GM23248 (cell line): Measurements from ENCODE around the gene NCOA5. TPM values are rescaled to one million over a fixed set of nuclear protein-coding genes. Genes with fewer than 3 reads are reported as not detected.

Experiments used
- DNase-seq: peaks from one replicate; pipeline ENCODE4 v3.0.0-alpha.2; 2015
- H2AFZ ChIP-seq: fragments of 200-600 bp; sonication (generic); 2 replicates; pipeline ENCODE4 v1.6.1; 2016; ENCODE audit warnings: antibody characterized with exemption
- H3F3A ChIP-seq: fragments of 200-600 bp; sonication (generic); 2 replicates; pipeline ENCODE4 v1.6.1; 2016; ENCODE audit warnings: mild to moderate bottlenecking, antibody characterized with exemption, mixed run types; ENCODE audit not compliant: insufficient read depth
- H3K27ac ChIP-seq: fragments of 200-600 bp; sonication (generic); 2 replicates; pipeline ENCODE4 v1.5.1; 2016; ENCODE audit warnings: mild to moderate bottlenecking
- H3K27me3 ChIP-seq: fragments of 200-600 bp; sonication (generic); replicated peaks from 2 replicates; pipeline ENCODE4 v1.6.1; 2016; ENCODE audit warnings: mild to moderate bottlenecking; ENCODE audit not compliant: insufficient read depth
- H3K36me3 ChIP-seq: fragments of 200-600 bp; sonication (generic); 2 replicates; pipeline ENCODE4 v1.6.1; 2016; ENCODE audit warnings: low read depth, mild to moderate bottlenecking
- H3K4me1 ChIP-seq: fragments of 200-600 bp; sonication (generic); 2 replicates; pipeline ENCODE4 v1.6.1; 2016; ENCODE audit warnings: mild to moderate bottlenecking; ENCODE audit not compliant: insufficient read depth
- H3K4me2 ChIP-seq: fragments of 200-600 bp; sonication (generic); one replicate; pipeline ENCODE4 v1.6.1; 2016; ENCODE audit warnings: mild to moderate bottlenecking; ENCODE audit not compliant: unreplicated experiment
- H3K4me3 ChIP-seq: fragments of 200-600 bp; sonication (generic); 2 replicates; pipeline ENCODE4 v1.5.1; 2016; ENCODE audit warnings: mild to moderate bottlenecking
- H3K79me2 ChIP-seq: fragments of 200-600 bp; sonication (generic); 2 replicates; pipeline ENCODE4 v1.6.1; 2016; ENCODE audit warnings: mild to moderate bottlenecking; ENCODE audit not compliant: insufficient read depth
- H3K9ac ChIP-seq: fragments of 200-600 bp; sonication (generic); 2 replicates; pipeline ENCODE4 v1.6.1; 2016; ENCODE audit warnings: mild to moderate bottlenecking
- H3K9me2 ChIP-seq: fragments of 200-600 bp; sonication (generic); 2 replicates; pipeline ENCODE4 v1.6.1; 2016; ENCODE audit warnings: mixed run types, mild to moderate bottlenecking, moderate library complexity; ENCODE audit not compliant: insufficient read depth
- H3K9me3 ChIP-seq: fragments of 200-600 bp; sonication (generic); one replicate; pipeline ENCODE4 v1.6.1; 2017; ENCODE audit warnings: low read depth
- H4K20me1 ChIP-seq: fragments of 200-600 bp; sonication (generic); 2 replicates; pipeline ENCODE4 v1.6.0; 2016; ENCODE audit not compliant: insufficient read depth
- EZH2 ChIP-seq: fragments of 200-600 bp; sonication (generic); IDR thresholded peaks from 2 replicates; pipeline ENCODE4 v1.6.1; 2018; ENCODE audit warnings: antibody characterized with exemption, mild to moderate bottlenecking; ENCODE audit not compliant: insufficient read depth, poor library complexity, severe bottlenecking
- EZH2phosphoT487 ChIP-seq: fragments of 200-600 bp; sonication (generic); IDR thresholded peaks from 2 replicates; pipeline ENCODE4 v1.6.1; 2018; ENCODE audit warnings: antibody characterized with exemption, moderate library complexity, mild to moderate bottlenecking, low read depth; ENCODE audit not compliant: insufficient read depth
- whole genome bisulfite sequencing, 2 experiments: methylation state at CpG; one replicate each; pipeline ENCODE4 v1.1.6; 2015 to 2017; ENCODE audit warnings: low lambda C conversion rate in 2 of 2, low coverage in 1 of 2; ENCODE audit errors: missing lambda C conversion rate in 2 of 2; 5-methylcytosine and 5-hydroxymethylcytosine counted together
- in situ Hi-C: fragments of 300-500 bp; cut with MboI; formaldehyde crosslinking; loops from 2 replicates; pipeline ENCODE4 v1.15.0; 2020
- polyA plus RNA-seq: library from polyadenylated mRNA; unstranded; fragments of >200 nt; fragmentation: Nextera tagmentation; extraction: Ambion mirVana; gene quantifications from 2 replicates; pipeline ENCODE4 v1.2.1, GENCODE V29; 2016
- total RNA-seq: library from RNA; depleted of rRNA; stranded (reverse); fragments of >200 nt; shearing (Covaris generic); gene quantifications from 2 replicates; pipeline ENCODE4 v1.2.3, GENCODE V29; 2014

NCOA5 gene
- total and polyA plus RNA-seq, 2 experiments from 2014 or later, result 15.3 to 20.4 TPM

DNA sequence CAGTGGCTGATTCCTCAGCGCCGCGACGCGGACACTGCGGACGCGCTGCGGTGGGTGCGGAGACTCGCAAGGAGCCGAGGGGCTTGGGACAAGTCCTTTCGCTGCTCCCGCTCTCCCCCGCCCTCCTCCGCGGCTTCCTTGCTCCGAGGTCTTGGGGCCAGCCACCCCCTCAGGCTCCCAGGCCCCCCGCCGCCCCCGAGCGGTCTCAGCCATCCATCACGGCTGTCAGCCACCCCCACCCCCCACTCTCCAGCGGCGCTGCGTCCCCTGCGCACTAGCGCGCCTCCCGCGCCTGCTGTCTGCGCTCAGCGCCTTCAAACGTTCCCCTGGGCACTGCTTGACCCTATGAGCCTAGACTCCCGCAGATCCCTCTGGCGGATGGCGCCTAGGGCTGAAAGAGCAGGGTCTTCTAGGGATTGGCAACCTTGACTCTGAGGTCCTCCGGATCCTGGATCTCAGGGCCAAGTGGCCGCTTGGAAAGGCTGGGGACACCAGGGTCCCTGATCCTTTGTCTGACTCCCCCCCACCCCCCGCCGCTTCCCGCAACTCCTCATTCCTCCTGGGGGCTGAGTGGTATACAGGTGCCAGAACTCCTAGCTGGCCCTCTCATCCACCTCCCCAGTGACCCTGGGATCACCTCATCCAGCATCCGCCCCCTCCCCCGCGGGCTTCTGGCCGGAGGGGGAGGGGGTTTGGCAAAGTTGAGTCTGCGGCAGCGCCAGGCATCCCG is 59.3 kb downstream of the NCOA5 start:
- WGBS, 2 experiments, result 7 to 8% methylated on average over 18 to 43 of the region's 49 CpGs
- Histone ChIP-seq H3F3A (no peaks in the 10 kb centered on the region), H3K4me2 (no peak overlapping the region), H4K20me1 (no peaks in the 10 kb centered on the region), H3K27me3 (peaks cover 44% of the 10 kb centered on the region), H3K4me1 (no peaks in the 10 kb centered on the region), H3K27ac (no peak overlapping the region), H3K79me2 (no peaks in the 10 kb centered on the region), H3K9me2 (no peaks in the 10 kb centered on the region), H3K36me3 (no peaks in the 10 kb centered on the region), H2AFZ (no peak overlapping the region), H3K4me3 (no peak overlapping the region), H3K9ac (no peak overlapping the region), H3K9me3 (no peaks in the 10 kb centered on the region)
- TF ChIP-seq EZH2phosphoT487 (no peak), EZH2 (no peak)
- no peak for DNase-seq
- in situ Hi-C loops, result no loop called here

DNA sequence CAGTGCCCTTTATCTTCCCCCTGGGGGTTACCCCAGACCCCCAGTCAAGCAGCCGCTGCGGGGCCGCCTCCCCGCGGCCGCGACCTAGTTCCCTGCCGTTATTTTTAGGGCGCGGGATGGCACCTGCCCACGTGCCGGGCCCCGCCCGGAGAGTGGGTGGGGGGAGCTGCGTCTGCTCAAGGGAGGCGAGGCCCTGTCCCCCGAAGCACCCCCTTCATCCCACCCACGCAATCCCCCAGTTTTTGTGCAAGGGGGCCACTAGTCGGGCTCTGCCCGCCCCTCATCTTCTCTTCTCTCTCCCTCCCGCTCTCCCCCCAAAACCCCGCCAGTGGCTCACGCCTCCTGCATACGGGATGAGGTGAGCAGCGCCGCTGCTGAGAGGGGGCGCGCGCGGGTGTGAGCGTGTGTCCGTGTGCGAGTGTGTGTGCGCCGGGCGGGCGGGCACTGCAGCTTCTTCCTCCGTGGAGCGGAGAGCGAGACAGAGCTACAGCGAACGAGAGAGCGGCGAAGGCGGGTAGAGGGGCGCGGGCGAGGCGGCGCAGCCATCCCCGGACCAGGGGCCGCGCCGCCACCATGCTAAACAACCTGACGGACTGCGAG is 60.9 kb downstream of the NCOA5 start, which contains the start of gene SLC12A5:
TSS of gene SLC12A5 (plus strand) at position 444 of the 600 bp plus-strand sequence. CDS start at position 574, 130 bp downstream.
- Histone ChIP-seq H3K4me2 (no peak within 1 kb of the TSS), H3K9me2 (no peaks in the 10 kb centered on the region), H3K79me2 (no peaks in the 10 kb centered on the region), H3K36me3 (no peaks in the 10 kb centered on the region), H3K4me3 (no peak within 1 kb of the TSS), H3K9ac (no peak within 1 kb of the TSS), H4K20me1 (no peaks in the 10 kb centered on the region), H3F3A (no peaks in the 10 kb centered on the region), H3K27me3 (peaks cover 48% of the 10 kb centered on the region), H3K27ac (no peak within 1 kb of the TSS), H2AFZ (no peak within 1 kb of the TSS), H3K9me3 (no peaks in the 10 kb centered on the region), H3K4me1 (no peaks in the 10 kb centered on the region)
- 10 to 13% methylated on average over 43 to 56 of the region's 56 CpGs for WGBS, 2 experiments
- TF ChIP-seq EZH2 (no peak), EZH2phosphoT487 (no peak)
- DNase-seq, result no peak
- in situ Hi-C loops, result no loop called here

DNA sequence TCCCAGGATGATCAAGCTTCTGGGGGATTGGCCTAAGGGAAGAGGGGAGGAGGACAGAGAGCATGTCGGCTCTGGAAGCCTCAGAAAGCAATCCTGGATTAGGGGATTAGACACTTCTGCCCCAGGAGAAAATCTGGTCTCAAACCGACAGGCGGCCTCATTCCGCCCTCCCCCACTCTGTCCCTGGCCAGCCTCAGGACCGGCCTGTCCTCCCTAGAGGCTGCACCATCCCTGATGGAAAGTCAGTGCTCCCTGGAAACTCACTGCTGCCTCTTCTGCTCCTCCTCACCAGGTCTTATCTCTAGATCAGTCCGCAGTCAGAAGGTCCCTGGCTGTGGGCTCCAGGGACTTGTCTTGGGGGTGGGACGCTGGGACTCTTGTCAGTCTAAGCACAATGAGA is 61.7 kb downstream of the NCOA5 start:
- Histone ChIP-seq H3K4me3 (no peak overlapping the region), H3K9me2 (no peaks in the 10 kb centered on the region), H3K27me3 (peaks cover 47% of the 10 kb centered on the region), H2AFZ (no peak overlapping the region), H3K9ac (no peak overlapping the region), H3K4me2 (no peak overlapping the region), H3K9me3 (no peaks in the 10 kb centered on the region), H3K27ac (no peak overlapping the region), H3F3A (no peaks in the 10 kb centered on the region), H3K79me2 (no peaks in the 10 kb centered on the region), H3K36me3 (no peaks in the 10 kb centered on the region), H3K4me1 (no peaks in the 10 kb centered on the region), H4K20me1 (no peaks in the 10 kb centered on the region)
- no peak for DNase-seq
- in situ Hi-C loops, result no loop called here
- WGBS, 2 experiments, result 41 to 43% methylated on average over 7 of the region's 7 CpGs
- no peak for TF ChIP-seq EZH2phosphoT487
- no peak for TF ChIP-seq EZH2

DNA sequence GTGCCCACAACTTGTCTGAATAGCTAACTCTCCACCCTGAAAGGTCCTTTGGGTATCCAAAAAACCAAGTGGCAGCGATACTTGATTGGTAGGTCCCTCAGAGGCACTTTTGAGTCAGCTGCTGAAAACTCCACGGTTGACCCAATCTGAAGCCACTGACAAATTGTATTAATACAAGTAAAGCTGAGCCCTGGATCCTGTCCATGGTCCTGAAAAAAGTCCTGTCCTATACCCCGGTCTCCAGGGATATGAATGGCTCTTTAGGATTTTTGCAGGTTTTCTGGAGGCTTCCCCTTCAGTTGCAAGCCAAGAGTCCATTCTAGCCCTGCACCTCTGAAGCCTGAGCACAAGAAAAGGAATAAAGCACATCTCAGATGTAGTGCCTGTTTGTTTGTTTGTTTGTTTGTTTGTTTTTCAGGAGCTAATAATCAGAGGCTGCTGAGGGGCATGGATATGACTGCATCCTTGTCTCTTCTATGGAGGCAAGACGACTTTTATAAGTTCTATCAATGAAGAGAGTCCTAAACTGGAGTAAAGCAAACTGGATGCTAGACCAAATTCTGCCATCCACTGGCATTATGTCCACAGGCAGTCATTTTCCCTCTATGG is 62.4 kb downstream of the NCOA5 start:
- Histone ChIP-seq H3K4me1 (no peaks in the 10 kb centered on the region), H3K9me3 (no peaks in the 10 kb centered on the region), H3K27ac (no peak overlapping the region), H3F3A (no peaks in the 10 kb centered on the region), H3K79me2 (no peaks in the 10 kb centered on the region), H4K20me1 (no peaks in the 10 kb centered on the region), H3K4me3 (no peak overlapping the region), H3K4me2 (no peak overlapping the region), H3K36me3 (no peaks in the 10 kb centered on the region), H2AFZ (no peak overlapping the region), H3K9ac (no peak overlapping the region), H3K9me2 (no peaks in the 10 kb centered on the region), H3K27me3 (peaks cover 44% of the 10 kb centered on the region)
- no peak for TF ChIP-seq EZH2
- TF ChIP-seq EZH2phosphoT487, result no peak
- in situ Hi-C loops, result no loop called here
- peak; percentile 76 for DNase-seq
- 12 to 20% methylated on average over 4 of the region's 4 CpGs for WGBS, 2 experiments
